Measurements from ENCODE around the gene MACROD2. TPM values are rescaled to one million over a fixed set of nuclear protein-coding genes. Genes with fewer than 3 reads are reported as not detected.

The MACROD2 gene
- total RNA-seq, 1 donor from 2014 or later = 2.4 TPM

GRCh38 chr20:14764511-14765369 lies 769.4 kb downstream of the MACROD2 start:
- no peak overlapping the region for H3K4me2 ChIP-seq (ENCODE audit: low read length)
- H3K36me3 ChIP-seq (ENCODE audit: insufficient read depth, low read length) = no peaks in the 10 kb centered on the region
- Mint-ChIP-seq H3K36me3 (ENCODE audit: low read depth, unreplicated experiment) (no peaks in the 10 kb centered on the region), H3K4me3 (ENCODE audit: unreplicated experiment) (no peak overlapping the region), H3K27me3 (ENCODE audit: low read depth, unreplicated experiment) (no peaks in the 10 kb centered on the region), H3K9me3 (ENCODE audit: unreplicated experiment) (no peaks in the 10 kb centered on the region), H3K4me1 (ENCODE audit: low read depth, unreplicated experiment) (no peaks in the 10 kb centered on the region), H3K27ac (ENCODE audit: unreplicated experiment) (no peak overlapping the region)
- no peaks in the 10 kb centered on the region for H4K20me1 ChIP-seq (ENCODE audit: insufficient read depth, low read length)
- TF ChIP-seq CTCF (IDR thresholded peaks at IDR 0.05; ENCODE audit: insufficient read depth, low read depth, low read length) (no peak), EZH2 (IDR thresholded peaks at IDR 0.05; ENCODE audit: insufficient read depth, low read length) (no peak)
- no peaks in the 10 kb centered on the region for H3K27me3 ChIP-seq (ENCODE audit: insufficient read depth, low read length)
- no peak overlapping the region for H3K4me3 ChIP-seq (ENCODE audit: insufficient read depth, low read depth, low read length)
- H2AFZ ChIP-seq (ENCODE audit: low read depth, low read length) = no peak overlapping the region
- no peak overlapping the region for H3K9ac ChIP-seq (ENCODE audit: low read length)
- DNase-seq (ENCODE audit: low read depth) (no peak), FAIRE-seq (no peak)
- H3K9me3 ChIP-seq (ENCODE audit: insufficient read depth, low read depth, low read length) = no peaks in the 10 kb centered on the region
- no peaks in the 10 kb centered on the region for H3K79me2 ChIP-seq (ENCODE audit: insufficient read depth, low read length)
- H3K4me1 ChIP-seq (ENCODE audit: insufficient read depth, low read length) = no peaks in the 10 kb centered on the region
- H3K27ac ChIP-seq (ENCODE audit: low read depth, low read length) = no peak overlapping the region

- Histone ChIP-seq H3K4me3 (ENCODE audit: insufficient read depth, low read depth, low read length) (no peak overlapping the region), H4K20me1 (ENCODE audit: insufficient read depth, low read length) (no peaks in the 10 kb centered on the region), H3K9me3 (ENCODE audit: insufficient read depth, low read depth, low read length) (no peaks in the 10 kb centered on the region), H2AFZ (ENCODE audit: low read depth, low read length) (no peak overlapping the region), H3K36me3 (ENCODE audit: insufficient read depth, low read length) (no peaks in the 10 kb centered on the region), H3K79me2 (ENCODE audit: insufficient read depth, low read length) (no peaks in the 10 kb centered on the region), H3K9ac (ENCODE audit: low read length) (no peak overlapping the region), H3K4me2 (ENCODE audit: low read length) (no peak overlapping the region), H3K27me3 (ENCODE audit: insufficient read depth, low read length) (no peaks in the 10 kb centered on the region), H3K27ac (ENCODE audit: low read depth, low read length) (no peak overlapping the region), H3K4me1 (ENCODE audit: insufficient read depth, low read length) (no peaks in the 10 kb centered on the region)
- DNase-seq (ENCODE audit: low read depth) (no peak), FAIRE-seq (no peak)
- Mint-ChIP-seq H3K4me3 (ENCODE audit: unreplicated experiment) (no peak overlapping the region), H3K27ac (ENCODE audit: unreplicated experiment) (no peak overlapping the region), H3K27me3 (ENCODE audit: low read depth, unreplicated experiment) (no peaks in the 10 kb centered on the region), H3K36me3 (ENCODE audit: low read depth, unreplicated experiment) (no peaks in the 10 kb centered on the region), H3K9me3 (ENCODE audit: unreplicated experiment) (no peaks in the 10 kb centered on the region), H3K4me1 (ENCODE audit: low read depth, unreplicated experiment) (no peaks in the 10 kb centered on the region)
- no peak for TF ChIP-seq EZH2 (IDR thresholded peaks at IDR 0.05; ENCODE audit: insufficient read depth, low read length)
- no peak for TF ChIP-seq CTCF (IDR thresholded peaks at IDR 0.05; ENCODE audit: insufficient read depth, low read depth, low read length)
Measured at GRCh38 chr20:14765370-14765701, 770.0 kb downstream of the MACROD2 start.

- DNase-seq (ENCODE audit: low read depth) (no peak), FAIRE-seq (no peak)
- Histone ChIP-seq H3K27me3 (ENCODE audit: insufficient read depth, low read length) (no peaks in the 10 kb centered on the region), H2AFZ (ENCODE audit: low read depth, low read length) (no peak overlapping the region), H3K4me1 (ENCODE audit: insufficient read depth, low read length) (no peaks in the 10 kb centered on the region), H3K4me3 (ENCODE audit: insufficient read depth, low read depth, low read length) (no peak overlapping the region), H3K9ac (ENCODE audit: low read length) (no peak overlapping the region), H3K27ac (ENCODE audit: low read depth, low read length) (no peak overlapping the region), H3K36me3 (ENCODE audit: insufficient read depth, low read length) (no peaks in the 10 kb centered on the region), H3K9me3 (ENCODE audit: insufficient read depth, low read depth, low read length) (no peaks in the 10 kb centered on the region), H3K4me2 (ENCODE audit: low read length) (no peak overlapping the region), H3K79me2 (ENCODE audit: insufficient read depth, low read length) (no peaks in the 10 kb centered on the region), H4K20me1 (ENCODE audit: insufficient read depth, low read length) (no peaks in the 10 kb centered on the region)
- no peak for TF ChIP-seq EZH2 (IDR thresholded peaks at IDR 0.05; ENCODE audit: insufficient read depth, low read length)
- no peak for TF ChIP-seq CTCF (IDR thresholded peaks at IDR 0.05; ENCODE audit: insufficient read depth, low read depth, low read length)
- Mint-ChIP-seq H3K4me1 (ENCODE audit: low read depth, unreplicated experiment) (peaks cover 17% of the 10 kb centered on the region), H3K4me3 (ENCODE audit: unreplicated experiment) (no peak overlapping the region), H3K36me3 (ENCODE audit: low read depth, unreplicated experiment) (no peaks in the 10 kb centered on the region), H3K27me3 (ENCODE audit: low read depth, unreplicated experiment) (no peaks in the 10 kb centered on the region), H3K27ac (ENCODE audit: unreplicated experiment) (no peak overlapping the region), H3K9me3 (ENCODE audit: unreplicated experiment) (no peaks in the 10 kb centered on the region)
Measured at GRCh38 chr20:14773486-14773885, 778.2 kb downstream of the MACROD2 start.
